HepG2 (cell line): ENCODE data around the gene GOLT1A. TPM values are rescaled to one million over a fixed set of nuclear protein-coding genes. Genes with fewer than 3 reads are reported as not detected.
A peak's percentile ranks its signal among the peaks of the same experiment; 100 is the strongest.

ENCODE experiments used
- ATF6 ChIP-seq: sonication (generic); formaldehyde crosslinking; conservative IDR thresholded peaks from 2 replicates; pipeline ENCODE4 v1.4.0; 2020; ENCODE audit warnings: missing genetic modification reagents
- BCLAF1 ChIP-seq: fragments of 450-650 bp; IDR thresholded peaks from 2 replicates; pipeline ENCODE4 v1.6.1; 2017; ENCODE audit warnings: mild to moderate bottlenecking
- CEBPB ChIP-seq: IDR thresholded peaks from 2 replicates; pipeline ENCODE4 v1.6.1; 2011; ENCODE audit warnings: low read depth, low read length, improper control_type of control experiment, borderline replicate concordance
- CHD2 ChIP-seq: IDR thresholded peaks from 2 replicates; pipeline ENCODE4 v1.6.1; 2011; ENCODE audit warnings: low read depth, low read length, improper control_type of control experiment
- EEA1 ChIP-seq: sonication (generic); formaldehyde crosslinking; IDR thresholded peaks from 2 replicates; pipeline ENCODE4 v1.5.1; 2020; ENCODE audit warnings: mild to moderate bottlenecking, missing genetic modification reagents, borderline replicate concordance
- HOXA3 ChIP-seq: sonication (generic); formaldehyde crosslinking; IDR thresholded peaks from 2 replicates; pipeline ENCODE4 v1.5.0; 2020; ENCODE audit warnings: missing genetic modification reagents
- KDM3A ChIP-seq: IDR thresholded peaks from 2 replicates; pipeline ENCODE4 v1.6.1; 2018; ENCODE audit warnings: low read depth, missing compliant biosample characterization
- NR2F2 ChIP-seq: IDR thresholded peaks from 2 replicates; pipeline ENCODE4 v1.6.1; 2012; ENCODE audit warnings: low read depth, inconsistent platforms, borderline replicate concordance
- REL ChIP-seq: sonication (generic); formaldehyde crosslinking; conservative IDR thresholded peaks from 2 replicates; pipeline ENCODE4 v1.8.0; 2022; ENCODE audit warnings: mild to moderate bottlenecking, missing genetic modification reagents, moderate library complexity
- TOE1 ChIP-seq: sonication (generic); formaldehyde crosslinking; IDR thresholded peaks from 2 replicates; pipeline ENCODE4 v1.4.0; 2020; ENCODE audit warnings: mild to moderate bottlenecking, missing genetic modification reagents
- ZBTB3 ChIP-seq: sonication (generic); formaldehyde crosslinking; IDR thresholded peaks from 2 replicates; pipeline ENCODE4 v1.4.0; 2020; ENCODE audit warnings: low read depth, mild to moderate bottlenecking, moderate library complexity, missing genetic modification reagents, borderline replicate concordance
- ZNF121 ChIP-seq: sonication (generic); formaldehyde crosslinking; IDR thresholded peaks from 2 replicates; pipeline ENCODE4 v1.5.0; 2020; ENCODE audit warnings: mild to moderate bottlenecking, missing genetic modification reagents
- ZNF333 ChIP-seq: sonication (generic); formaldehyde crosslinking; IDR thresholded peaks from 2 replicates; pipeline ENCODE4 v1.4.0; 2020; ENCODE audit warnings: mild to moderate bottlenecking, missing genetic modification reagents, borderline replicate concordance
- ZNF740 ChIP-seq: sonication (generic); formaldehyde crosslinking; IDR thresholded peaks from 2 replicates; pipeline ENCODE4 v1.4.0; 2020; ENCODE audit warnings: missing genetic modification reagents
- ZNF746 ChIP-seq: sonication (generic); formaldehyde crosslinking; IDR thresholded peaks from 2 replicates; pipeline ENCODE4 v1.8.0; 2022; ENCODE audit warnings: mild to moderate bottlenecking, missing genetic modification reagents
- polyA plus RNA-seq, 8 experiments: library from polyadenylated mRNA; depleted of rRNA in 3 of 8; stranded (reverse) in 7 of 8; unstranded in 1 of 8; fragments of >200 nt; fragmentation: Illumina TruSeq in 4 of 8; extraction: Trizol in 4 of 8; gene quantifications; 2 replicates each; pipeline versions ENCODE4 v1.2.1 to v1.2.3, GENCODE V29; 2011 to 2016; ENCODE audit warnings: low read depth in 4 of 8, missing spikeins in 1 of 8, mixed read lengths in 1 of 8; ENCODE audit not compliant: insufficient read depth in 1 of 8
- total RNA-seq, 5 experiments: library from RNA; depleted of rRNA; stranded (reverse); fragments of >200 nt; fragmentation: Illumina TruSeq; extraction: Trizol; gene quantifications; 2 replicates each; pipeline ENCODE4 v1.2.3, GENCODE V29; 2016; ENCODE audit warnings: low read depth in 1 of 5
- TF ChIP-seq, protein P1 (sequence below): sonication (generic); formaldehyde crosslinking; IDR thresholded peaks from 2 replicates; pipeline ENCODE4 v1.4.0; 2020; ENCODE audit warnings: missing genetic modification reagents, borderline replicate concordance
- TF ChIP-seq, protein P2 (sequence below): sonication (generic); formaldehyde crosslinking; IDR thresholded peaks from 2 replicates; pipeline ENCODE4 v1.5.0; 2020; ENCODE audit warnings: mild to moderate bottlenecking, missing genetic modification reagents, borderline replicate concordance
- TF ChIP-seq, protein P3 (sequence below): sonication (generic); formaldehyde crosslinking; IDR thresholded peaks from 2 replicates; pipeline ENCODE4 v1.4.0; 2020; ENCODE audit warnings: mild to moderate bottlenecking, missing genetic modification reagents

The GOLT1A gene
- total and polyA plus RNA-seq, 2 of the 13 experiments (the other 11 are each of a cell fraction or from before 2014, with no cell fraction given), result 25.8 to 28.0 TPM

DNA sequence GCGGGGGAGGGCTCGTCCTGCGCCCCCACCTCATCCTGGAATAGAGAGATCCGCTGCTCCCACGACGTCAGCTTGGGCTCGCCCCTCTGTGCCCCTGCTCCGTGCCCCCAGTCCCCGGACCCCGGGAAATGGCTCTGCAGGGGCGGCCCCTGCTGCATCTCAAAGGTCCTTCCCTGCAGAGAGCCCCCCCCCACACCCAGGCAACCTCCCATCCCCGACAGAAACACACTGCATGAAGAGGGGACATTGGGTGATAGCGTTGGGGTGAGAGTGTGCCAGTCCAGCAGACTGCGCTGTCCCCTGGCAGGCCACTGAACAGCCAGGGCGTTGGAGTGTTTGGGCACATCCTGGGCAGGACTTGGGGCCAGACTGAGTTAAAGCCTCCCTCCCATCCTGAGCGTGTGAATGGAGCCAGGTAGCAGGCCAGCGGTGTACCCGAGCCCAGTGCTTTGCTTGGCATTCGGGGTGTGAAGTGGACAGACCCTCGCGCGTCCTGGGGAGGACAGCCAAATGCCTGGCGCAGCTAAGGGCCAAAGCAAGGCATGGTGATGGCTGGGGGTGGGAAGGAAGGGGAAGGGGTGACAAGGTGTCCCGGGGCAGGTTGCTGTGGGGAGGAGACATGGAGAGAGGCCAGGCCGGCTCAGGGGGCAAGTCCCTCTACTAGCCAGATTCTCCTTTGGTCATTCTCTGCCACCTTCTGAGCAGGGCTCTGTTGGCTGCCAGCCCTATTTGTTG lies 61.3 kb downstream of the GOLT1A start (continued):
- TF ChIP-seq HOXA3 (no peak), ZNF740 (CRISPR knock-in tag) (peak; percentile 75; the same call in 1 of the 2 replicates), ZNF333 (no peak), CHD2 (no peak), ZBTB3 (CRISPR knock-in tag) (no peak), ATF6 (no peak), ZNF746 (CRISPR knock-in tag) (no peak), NR2F2 (no peak), KDM3A (CRISPR knock-in tag) (no peak), ZNF121 (CRISPR knock-in tag) (no peak), TOE1 (CRISPR knock-in tag) (no peak), EEA1 (CRISPR knock-in tag) (no peak), BCLAF1 (no peak), REL (no peak), CEBPB (no peak)
- TF ChIP-seq, protein P1, sequence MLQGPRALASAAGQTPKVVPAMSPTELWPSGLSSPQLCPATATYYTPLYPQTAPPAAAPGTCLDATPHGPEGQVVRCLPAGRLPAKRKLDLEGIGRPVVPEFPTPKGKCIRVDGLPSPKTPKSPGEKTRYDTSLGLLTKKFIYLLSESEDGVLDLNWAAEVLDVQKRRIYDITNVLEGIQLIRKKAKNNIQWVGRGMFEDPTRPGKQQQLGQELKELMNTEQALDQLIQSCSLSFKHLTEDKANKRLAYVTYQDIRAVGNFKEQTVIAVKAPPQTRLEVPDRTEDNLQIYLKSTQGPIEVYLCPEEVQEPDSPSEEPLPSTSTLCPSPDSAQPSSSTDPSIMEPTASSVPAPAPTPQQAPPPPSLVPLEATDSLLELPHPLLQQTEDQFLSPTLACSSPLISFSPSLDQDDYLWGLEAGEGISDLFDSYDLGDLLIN (CRISPR knock-in tag), result no peak
- TF ChIP-seq, protein P2, sequence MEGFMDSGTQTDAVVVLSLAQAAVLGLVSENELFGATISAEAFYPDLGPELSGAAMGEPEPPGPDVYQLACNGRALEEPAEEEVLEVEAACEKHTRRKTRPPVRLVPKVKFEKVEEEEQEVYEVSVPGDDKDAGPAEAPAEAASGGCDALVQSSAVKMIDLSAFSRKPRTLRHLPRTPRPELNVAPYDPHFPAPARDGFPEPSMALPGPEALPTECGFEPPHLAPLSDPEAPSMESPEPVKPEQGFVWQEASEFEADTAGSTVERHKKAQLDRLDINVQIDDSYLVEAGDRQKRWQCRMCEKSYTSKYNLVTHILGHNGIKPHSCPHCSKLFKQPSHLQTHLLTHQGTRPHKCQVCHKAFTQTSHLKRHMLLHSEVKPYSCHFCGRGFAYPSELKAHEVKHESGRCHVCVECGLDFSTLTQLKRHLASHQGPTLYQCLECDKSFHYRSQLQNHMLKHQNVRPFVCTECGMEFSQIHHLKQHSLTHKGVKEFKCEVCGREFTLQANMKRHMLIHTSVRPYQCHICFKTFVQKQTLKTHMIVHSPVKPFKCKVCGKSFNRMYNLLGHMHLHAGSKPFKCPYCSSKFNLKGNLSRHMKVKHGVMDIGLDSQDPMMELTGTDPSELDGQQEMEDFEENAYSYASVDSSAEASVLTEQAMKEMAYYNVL (CRISPR knock-in tag), result no peak
- TF ChIP-seq, protein P3, sequence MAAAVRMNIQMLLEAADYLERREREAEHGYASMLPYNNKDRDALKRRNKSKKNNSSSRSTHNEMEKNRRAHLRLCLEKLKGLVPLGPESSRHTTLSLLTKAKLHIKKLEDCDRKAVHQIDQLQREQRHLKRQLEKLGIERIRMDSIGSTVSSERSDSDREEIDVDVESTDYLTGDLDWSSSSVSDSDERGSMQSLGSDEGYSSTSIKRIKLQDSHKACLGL, result no peak
